NCI-H2196 treated with DMSO at 0.1 percent for 48 hours (cell line): ENCODE measurements around the gene C17orf58.
"Not testable (repeated sequence)": the region's sequence is repeated elsewhere in the genome, so short reads cannot be mapped to it uniquely, and the experiment has no call there.

Experiments used
- DNase-seq: peaks from one replicate; lab custom pipeline; 2025; ENCODE audit not compliant: unreplicated experiment; lab: John Stamatoyannopoulos, UW

Gene C17orf58

DNA sequence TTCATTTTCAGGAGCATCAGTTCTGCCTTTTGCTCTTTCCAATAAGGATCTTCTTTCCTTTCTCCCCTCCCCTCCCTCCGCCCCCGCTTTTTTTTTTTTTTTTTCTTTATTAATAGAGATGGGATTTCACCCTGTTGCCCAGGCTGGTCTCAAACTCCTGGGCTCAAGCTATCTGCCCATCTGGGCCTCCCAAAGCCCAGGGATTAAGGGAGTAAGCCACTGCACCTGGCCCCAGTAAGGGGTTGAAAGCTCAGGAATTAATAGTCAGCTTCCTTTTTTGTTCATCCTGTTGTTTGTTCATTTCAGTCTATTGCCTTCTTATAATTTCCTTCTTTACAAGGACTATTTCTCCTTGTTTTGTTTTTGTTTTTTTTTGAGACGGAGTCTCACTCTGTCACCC lies 7.9 kb upstream of the C17orf58 start:
- DNase-seq = no peak

GRCh38 chr17:67999291-67999911 lies 3.1 kb upstream of the C17orf58 start:
- no peak for DNase-seq

DNA sequence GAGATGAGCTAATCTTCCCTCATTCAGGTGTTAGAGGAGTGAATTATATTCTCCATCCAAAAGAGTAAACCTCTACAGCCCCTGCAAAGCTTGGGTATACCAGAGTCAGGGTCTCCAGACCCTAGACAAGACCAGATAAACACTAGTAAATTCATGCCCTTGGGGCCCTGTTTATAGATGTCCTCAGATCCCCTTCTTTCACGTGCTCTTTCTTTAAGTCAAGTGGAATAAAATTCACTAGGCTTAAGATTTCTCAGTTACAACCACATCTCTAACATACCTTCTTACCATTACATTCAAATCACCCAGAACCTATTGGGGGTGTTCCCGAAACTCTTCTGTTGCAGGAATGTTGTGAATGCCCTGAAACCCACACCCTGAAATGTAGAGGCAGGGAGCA lies 2.2 kb upstream of the C17orf58 start:
- DNase-seq = no peak

DNA sequence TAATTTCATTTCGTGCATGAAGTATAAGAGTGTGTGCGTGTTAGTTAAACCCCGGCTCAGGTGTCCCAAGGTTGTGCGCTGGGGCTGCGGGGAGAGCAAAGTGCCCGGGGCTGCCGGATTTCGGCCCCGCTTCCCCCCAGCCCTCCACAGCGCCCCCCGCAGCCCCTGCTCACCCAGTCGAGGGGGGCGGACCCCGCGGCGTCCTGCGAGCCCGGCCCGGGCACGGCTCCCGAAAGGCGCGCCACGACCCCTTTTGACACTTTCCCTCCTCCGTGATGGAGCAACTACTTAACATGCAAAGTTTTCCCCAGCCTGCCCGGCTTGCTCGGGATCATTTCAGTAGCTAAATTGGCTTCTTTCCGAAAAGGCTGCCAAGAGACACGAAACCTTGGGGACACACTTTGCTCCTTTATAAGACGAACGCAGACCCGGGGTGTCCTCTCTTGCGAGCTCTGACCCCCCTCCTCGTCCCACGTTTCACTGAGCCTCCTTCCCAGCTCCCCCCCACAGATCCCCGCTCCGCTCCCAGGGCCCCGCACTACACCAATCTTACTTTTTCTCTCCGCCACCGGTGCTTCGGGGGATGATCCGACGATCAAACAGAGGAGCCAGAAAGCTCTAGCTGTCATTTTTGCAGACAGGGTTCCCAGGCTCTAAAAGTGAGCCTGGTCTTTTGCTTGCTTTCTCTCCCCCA lies 552 bp downstream of the C17orf58 start:
- no peak for DNase-seq

DNA sequence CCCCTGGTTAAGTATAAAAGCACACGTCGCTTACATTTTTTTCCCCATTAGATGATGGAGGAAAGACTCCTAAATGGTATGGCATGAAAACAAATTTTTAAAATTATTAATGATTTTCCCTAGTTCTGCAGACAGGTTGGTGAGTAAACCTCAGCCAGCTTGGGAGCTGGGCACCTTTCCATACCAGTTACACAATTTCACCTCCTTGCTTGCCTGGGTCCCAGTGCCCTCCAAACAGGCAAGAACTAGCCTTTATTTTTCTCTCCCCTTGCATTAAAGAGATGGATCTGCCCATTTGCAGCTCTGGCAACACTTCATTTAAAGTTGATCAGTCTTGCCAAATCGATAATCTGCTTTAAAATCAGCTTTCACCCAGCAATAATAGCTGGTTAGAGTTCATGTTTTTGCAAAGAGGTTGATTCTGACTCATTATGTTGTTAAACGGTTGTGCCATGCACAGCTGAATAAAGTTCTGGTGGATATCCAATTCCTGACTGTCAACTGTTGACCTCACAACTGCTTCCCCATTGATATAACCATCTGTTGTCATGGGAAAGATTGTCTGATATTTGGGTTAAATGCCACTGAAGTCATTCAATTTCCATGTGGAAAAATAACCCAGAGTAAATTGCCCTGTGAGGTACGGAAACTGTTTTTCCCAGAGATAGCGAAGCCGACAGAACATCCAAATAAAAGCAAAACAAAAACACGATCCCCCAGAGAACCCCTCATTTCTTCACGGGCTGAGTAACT lies 1.3 kb downstream of the C17orf58 start:
- DNase-seq = no peak

- peak; percentile 22 for DNase-seq
These were observed 2.3 kb downstream of the C17orf58 start for GRCh38 chr17:67993998-67994361.

- peak; percentile 85 for DNase-seq
These were observed 2.9 kb downstream of the C17orf58 start for GRCh38 chr17:67993153-67993997.

DNA sequence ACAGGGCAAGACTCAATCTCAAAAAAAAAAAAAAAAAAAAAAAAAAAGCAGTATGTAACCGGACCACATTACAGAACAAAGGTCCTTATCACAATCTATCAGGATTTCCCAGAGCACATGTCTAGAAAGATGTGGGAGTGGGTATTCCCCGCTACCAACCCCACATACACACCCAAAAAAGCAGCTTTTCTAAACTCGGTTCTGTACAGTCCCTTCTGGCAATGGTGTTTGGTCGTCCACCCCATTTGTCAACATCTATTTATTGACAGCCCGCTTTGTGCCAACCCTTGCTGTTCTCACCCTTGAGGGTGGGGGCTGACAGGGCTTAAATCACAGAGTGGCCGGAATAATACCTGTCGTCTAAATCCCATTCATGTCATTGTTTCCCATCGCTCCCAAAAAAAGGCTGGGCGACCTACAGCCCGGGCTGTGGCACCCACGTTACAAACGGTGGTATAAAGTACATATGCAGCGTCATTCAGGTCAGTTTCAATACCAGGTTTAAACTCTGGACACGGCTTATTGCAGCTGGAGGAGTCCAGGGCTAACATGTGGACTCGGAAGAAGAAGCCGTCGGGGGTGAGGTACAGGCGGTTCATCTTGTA lies 3.6 kb downstream of the C17orf58 start:
- DNase-seq = no peak

DNA sequence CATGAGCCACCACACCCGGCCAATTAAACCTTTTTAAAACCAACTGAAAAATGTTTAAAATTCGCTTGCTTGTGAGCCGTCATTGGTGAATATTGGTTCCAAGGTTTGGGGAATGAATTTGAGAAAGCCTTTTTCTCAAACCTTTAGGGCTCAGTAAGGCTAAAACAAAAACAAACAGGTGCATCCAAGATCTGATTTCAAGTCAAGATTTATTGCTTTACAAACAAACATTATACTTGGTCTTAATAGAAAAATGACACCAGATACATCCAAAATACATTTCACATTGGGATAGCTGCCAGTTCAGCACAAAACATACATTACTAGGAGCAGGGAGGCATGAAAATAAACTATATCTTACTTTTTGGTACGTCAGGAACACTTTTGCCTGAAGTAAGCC lies 5.4 kb downstream of the C17orf58 start:
- peak; percentile 15 for DNase-seq

DNA sequence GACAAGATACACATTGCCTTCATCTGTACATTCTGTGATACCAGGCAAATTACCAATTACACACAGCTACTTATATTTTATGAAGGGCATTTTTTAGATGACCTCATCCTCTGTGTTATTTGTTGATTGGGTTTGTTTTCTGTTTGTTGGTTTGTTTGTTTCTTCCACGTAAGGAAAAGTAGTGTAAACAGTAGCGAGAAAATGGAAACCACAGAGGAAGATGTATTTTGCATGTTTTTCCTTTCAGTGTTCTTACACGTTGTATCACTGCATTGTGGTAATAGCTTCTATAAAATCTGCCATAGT lies 12.9 kb downstream of the C17orf58 start:
- DNase-seq = no peak

- DNase-seq = no peak
These were observed 13.4 kb downstream of the C17orf58 start for GRCh38 chr17:67982686-67983382.

GRCh38 chr17:67982034-67982640 lies 14.1 kb downstream of the C17orf58 start:
- DNase-seq = no peak

DNA sequence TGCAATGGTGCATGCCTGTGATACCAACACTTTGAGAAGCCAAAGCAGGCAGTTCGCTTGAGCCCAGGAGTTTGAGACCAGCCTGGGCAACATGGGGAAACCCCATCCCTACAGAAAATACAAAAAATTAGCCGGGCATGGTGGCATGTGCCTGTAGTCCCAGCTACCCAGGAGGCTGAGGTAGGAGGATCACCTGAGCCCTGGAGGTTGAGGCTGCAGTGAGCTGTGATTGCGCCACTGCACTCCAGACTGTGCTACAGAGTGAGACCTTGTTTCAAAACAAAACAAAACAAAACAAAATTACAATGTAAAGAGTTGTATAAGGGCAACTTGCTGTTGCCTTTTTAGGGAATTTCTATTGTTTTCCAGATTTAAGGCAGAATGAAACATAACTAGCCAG lies 15.4 kb downstream of the C17orf58 start:
- not testable (repeated sequence) for DNase-seq

GRCh38 chr17:67980456-67980855 lies 15.8 kb downstream of the C17orf58 start:
- no peak for DNase-seq

DNA sequence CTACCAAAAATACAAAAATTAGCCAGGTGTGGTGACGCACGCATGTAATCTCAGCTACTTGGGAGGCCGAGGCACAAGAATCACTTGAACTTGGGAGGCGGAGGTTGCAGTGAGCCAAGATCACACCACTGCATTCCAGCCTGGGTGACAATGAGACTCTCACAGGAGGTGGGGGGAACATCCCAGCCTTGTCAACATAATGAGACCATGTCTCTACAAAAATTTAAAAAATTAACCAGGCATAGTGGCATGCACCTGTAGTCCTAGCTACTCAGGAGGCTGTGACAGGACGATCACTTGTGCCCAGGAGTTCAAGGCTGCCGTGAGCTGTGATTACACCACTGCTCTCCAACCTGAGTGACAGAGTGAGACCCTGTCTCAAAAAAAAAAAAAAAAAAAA lies 20.0 kb downstream of the C17orf58 start:
- DNase-seq = not testable (repeated sequence)

DNA sequence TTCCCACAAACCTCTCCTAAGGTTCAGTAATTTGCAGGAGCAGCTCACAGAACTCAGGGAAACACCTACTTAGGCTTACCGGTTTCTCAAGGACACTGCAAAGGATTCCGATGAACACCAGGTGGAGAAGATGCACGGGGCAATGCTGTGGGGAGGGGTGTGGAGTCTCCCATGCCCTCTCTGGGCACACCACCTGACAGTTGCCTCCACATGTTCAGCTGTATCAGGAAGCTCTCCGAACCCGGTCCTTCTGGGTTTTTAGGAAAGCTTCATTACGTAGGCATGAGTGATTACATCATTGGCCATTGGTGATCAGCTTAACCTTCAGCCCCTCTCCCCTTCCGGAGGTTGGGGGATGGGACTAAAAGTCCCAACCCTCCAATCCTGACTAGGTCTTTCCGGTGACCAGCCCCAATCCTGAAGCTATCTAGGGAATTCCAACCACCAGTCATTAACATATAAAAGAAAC lies 21.6 kb downstream of the C17orf58 start:
- DNase-seq = no peak

DNA sequence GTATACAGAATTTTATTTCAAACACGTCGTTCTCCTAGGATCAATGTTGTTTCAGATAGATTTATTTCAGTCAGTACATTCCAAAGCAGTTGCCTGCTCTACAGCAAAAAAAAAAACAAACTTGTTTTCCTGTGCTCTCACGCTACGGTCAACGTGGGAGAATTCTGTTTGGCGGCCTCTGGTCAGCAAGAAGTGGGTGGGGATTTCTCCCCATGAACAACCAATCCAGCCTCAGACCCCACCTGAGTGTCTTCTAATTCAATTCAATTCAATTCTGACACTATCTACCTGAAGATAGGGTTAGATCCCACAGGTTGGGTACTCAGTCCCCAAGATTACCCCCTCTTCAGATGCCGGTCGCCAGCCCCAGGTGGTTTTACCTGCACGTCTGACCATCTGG lies 22.1 kb downstream of the C17orf58 start:
- DNase-seq = no peak

GRCh38 chr17:67970783-67971182 lies 25.5 kb downstream of the C17orf58 start:
- DNase-seq = no peak

DNA sequence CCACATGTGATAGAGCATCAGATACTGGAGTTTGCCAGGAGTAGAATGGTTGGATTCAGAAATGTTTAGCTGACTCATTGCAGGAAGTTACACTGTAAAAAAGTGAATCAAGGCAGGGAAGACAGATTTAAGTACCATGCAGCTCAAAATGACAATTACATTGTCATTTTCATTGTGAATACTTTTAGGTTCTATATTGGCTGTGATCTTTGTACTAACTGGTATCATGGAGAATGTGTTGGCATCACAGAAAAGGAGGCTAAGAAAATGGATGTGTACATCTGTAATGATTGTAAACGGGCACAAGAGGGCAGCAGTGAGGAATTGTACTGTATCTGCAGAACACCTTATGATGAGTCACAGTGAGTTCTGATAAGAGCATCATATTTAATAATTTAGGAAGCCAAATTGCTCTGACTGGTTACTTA lies 33.1 kb downstream of the C17orf58 start:
- DNase-seq = peak; percentile 55

DNA sequence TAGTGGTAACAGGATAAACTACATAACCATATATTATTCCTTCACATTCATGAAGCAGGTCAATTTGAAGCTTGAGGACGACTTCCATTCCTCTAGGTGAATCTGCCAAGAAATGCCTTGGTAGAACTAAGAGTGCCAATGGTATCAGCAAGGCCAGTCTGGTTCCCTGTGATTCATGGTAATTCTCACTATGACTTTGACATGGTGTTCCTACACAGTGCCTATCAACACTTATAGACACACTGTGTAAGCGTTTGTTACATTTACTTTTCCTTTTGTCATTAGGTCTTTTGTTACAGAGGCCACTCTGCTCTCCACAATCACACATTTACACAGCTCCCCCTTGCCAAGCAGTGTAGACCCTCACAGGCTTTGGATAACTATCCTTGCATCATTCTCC lies 34.1 kb downstream of the C17orf58 start:
- DNase-seq = not testable (repeated sequence)
